Adipocyte (in vitro differentiated cells): ENCODE results near the gene PER3.

Experiments
- DNase-seq: peaks from one replicate; pipeline ENCODE4 v3.0.0-alpha.2; 2015; ENCODE audit warnings: low read depth
- H3K27me3 ChIP-seq: replicated peaks from 2 replicates; pipeline ENCODE4 v1.7.0; 2013; ENCODE audit warnings: mild to moderate bottlenecking, low read length, moderate library complexity; ENCODE audit not compliant: control insufficient read depth, insufficient read depth
- H3K36me3 ChIP-seq: 2 replicates; pipeline ENCODE4 v1.7.0; 2013; ENCODE audit warnings: low read length, mild to moderate bottlenecking, moderate library complexity; ENCODE audit not compliant: control insufficient read depth, insufficient read depth, severe bottlenecking
- H3K4me1 ChIP-seq: 2 replicates; pipeline ENCODE4 v1.7.0; 2013; ENCODE audit warnings: mild to moderate bottlenecking, low read length, moderate library complexity; ENCODE audit not compliant: control insufficient read depth, insufficient read depth
- H3K4me3 ChIP-seq: 2 replicates; pipeline ENCODE4 v1.7.0; 2013; ENCODE audit warnings: mild to moderate bottlenecking, low read length, moderate library complexity
- H3K9ac ChIP-seq: 2 replicates; pipeline ENCODE4 v1.7.0; 2013; ENCODE audit warnings: mild to moderate bottlenecking, low read length, moderate library complexity
- H3K9me3 ChIP-seq: 2 replicates; pipeline ENCODE4 v1.7.0; 2013; ENCODE audit warnings: mild to moderate bottlenecking, low read length, moderate library complexity; ENCODE audit not compliant: control insufficient read depth

The PER3 gene

DNA sequence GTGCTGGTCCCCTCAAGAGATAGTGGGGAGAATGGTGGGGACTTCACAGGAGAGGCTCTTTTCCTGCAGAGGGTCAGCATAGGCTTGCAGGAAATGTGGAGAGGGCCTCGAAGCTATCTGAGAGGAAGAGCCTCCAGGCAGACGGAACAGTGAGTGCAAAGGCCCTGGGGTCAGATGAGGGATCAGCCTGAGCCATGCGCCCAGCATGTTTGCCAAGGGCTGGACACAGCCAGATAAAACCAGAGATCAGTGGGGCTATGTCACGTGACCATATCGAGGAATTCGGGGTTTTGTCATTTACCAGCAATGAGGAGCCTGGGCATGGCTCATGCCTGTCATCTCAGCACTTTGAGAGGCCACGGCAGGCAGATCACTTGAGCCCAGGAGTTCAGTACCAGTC lies 75.3 kb downstream of the PER3 start:
- Histone ChIP-seq H3K4me1 (no peaks in the 10 kb centered on the region), H3K4me3 (no peak overlapping the region), H3K9ac (no peak overlapping the region), H3K27me3 (no peaks in the 10 kb centered on the region), H3K36me3 (no peaks in the 10 kb centered on the region), H3K9me3 (no peaks in the 10 kb centered on the region)
- DNase-seq, result no peak

DNA sequence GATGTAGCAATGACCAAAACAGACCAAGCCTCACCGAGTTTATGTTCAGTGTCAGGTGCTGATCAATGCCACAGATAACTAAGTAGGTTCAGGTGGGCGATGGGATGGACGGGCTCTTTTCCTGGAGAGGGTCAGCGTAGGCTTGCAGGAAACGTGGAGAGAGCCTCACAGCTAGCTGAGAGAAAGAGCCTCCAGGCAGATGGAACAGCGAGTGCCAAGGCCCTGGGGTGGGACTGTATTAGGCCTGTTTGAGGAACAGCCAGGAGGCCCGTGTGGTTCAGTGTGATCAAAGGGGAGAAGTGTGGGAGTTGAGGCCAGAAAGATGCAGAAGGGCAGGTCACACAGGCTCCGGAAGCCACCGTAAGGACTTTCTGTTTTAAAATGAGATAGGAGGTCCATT lies 76.0 kb downstream of the PER3 start:
- no peaks in the 10 kb centered on the region for H3K27me3 ChIP-seq
- no peaks in the 10 kb centered on the region for H3K9me3 ChIP-seq
- H3K4me3 ChIP-seq, result no peak overlapping the region
- no peaks in the 10 kb centered on the region for H3K4me1 ChIP-seq
- no peaks in the 10 kb centered on the region for H3K36me3 ChIP-seq
- H3K9ac ChIP-seq, result no peak overlapping the region
- DNase-seq, result no peak

DNA sequence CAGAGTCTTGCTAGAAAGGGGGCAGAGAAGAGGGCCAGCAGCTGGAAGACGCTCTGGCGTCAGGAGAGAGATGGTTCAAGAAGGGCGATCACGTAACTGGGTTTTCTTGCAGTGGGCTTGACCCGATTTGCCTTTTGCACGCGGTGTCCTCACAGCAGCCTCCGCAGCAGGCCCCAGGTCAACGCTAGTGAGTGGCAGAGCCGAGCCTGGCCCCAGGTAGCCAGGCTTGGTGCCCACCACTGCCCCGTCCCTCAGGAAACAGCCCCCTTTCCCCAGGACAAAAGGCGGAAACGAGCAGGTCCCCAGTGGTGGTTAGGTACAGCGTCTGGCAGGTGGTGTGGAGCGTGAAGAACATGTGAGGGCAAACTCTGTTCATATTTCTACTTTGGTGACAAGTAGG lies 77.4 kb downstream of the PER3 start:
- Histone ChIP-seq H3K4me3 (no peak overlapping the region), H3K36me3 (no peaks in the 10 kb centered on the region), H3K27me3 (peaks cover 7% of the 10 kb centered on the region), H3K9ac (no peak overlapping the region), H3K4me1 (no peaks in the 10 kb centered on the region), H3K9me3 (no peaks in the 10 kb centered on the region)
- DNase-seq, result no peak

DNA sequence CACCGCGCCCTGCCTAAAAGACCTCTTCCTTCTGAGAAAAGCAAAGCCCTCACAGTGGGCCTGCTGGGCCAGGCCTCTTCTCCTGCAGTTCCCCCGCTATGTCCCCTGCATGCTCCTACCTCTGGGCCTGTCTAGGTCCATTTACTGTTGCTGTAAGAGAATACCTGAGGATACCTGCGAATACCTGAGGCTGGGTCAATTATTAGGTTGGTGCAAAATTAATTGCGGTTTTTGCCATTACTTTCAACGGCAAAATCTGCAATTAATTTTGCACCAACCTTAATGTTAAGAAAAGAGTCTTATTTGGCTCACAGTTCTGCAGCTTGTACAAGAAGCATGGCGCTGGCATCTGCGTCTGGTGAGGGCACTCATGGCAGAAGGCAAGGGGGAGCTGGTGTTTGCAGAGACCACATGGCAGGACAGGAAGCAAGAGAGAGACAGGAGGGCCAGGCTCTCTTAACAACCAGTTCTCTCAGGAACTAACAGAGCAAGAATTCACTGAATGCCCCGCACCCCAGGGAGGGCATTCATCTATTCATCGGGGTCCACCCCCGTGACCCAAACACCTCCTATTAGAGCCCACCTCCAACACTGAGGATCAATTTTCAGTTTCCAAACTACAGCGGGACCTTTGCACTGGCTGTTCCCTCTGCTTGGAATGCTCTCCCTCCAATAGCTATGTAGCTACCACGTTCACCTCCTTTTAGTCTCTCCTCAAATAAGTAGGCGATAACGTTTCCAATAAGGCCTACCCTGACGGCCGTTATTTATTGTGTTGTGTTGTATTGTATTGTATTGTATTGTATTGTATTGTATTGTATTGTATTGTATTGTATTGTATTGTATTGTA lies 78.3 kb downstream of the PER3 start:
- no peaks in the 10 kb centered on the region for H3K36me3 ChIP-seq
- no peaks in the 10 kb centered on the region for H3K4me1 ChIP-seq
- H3K9ac ChIP-seq, result no peak overlapping the region
- no peak overlapping the region for H3K4me3 ChIP-seq
- DNase-seq, result no peak
- H3K9me3 ChIP-seq, result no peaks in the 10 kb centered on the region
- H3K27me3 ChIP-seq, result peaks cover 7% of the 10 kb centered on the region

DNA sequence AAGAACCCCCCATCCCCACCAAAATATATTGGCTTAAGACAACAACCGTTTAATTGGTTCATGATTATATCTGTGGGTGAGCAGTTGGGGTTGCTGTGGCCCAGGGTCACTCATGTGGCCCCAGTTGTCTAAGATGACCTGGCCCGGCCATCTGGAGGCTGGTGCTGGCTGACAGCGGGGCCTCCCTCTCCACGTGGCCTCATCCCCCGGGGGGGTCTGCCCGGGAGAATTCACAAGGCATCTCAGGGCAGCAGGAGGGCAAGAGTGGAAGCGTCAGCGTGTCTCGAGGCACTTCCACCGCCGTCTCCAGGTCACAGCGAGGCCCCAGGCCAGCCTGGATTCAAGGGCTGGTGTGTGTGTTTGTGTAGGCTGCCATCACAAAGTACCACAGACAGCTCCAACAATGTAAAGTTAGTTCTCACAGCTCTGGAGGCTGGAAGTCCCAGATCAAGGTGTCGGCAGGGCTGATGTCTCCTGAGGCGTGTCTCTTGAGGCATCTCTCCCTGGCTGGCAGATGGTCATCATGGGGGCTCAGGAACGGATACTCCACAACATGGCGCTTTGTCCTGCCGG lies 79.8 kb downstream of the PER3 start:
- peaks cover 7% of the 10 kb centered on the region for H3K27me3 ChIP-seq
- no peaks in the 10 kb centered on the region for H3K4me1 ChIP-seq
- H3K9me3 ChIP-seq, result no peaks in the 10 kb centered on the region
- no peak for DNase-seq
- H3K36me3 ChIP-seq, result no peaks in the 10 kb centered on the region
- H3K4me3 ChIP-seq, result no peak overlapping the region
- no peak overlapping the region for H3K9ac ChIP-seq

DNA sequence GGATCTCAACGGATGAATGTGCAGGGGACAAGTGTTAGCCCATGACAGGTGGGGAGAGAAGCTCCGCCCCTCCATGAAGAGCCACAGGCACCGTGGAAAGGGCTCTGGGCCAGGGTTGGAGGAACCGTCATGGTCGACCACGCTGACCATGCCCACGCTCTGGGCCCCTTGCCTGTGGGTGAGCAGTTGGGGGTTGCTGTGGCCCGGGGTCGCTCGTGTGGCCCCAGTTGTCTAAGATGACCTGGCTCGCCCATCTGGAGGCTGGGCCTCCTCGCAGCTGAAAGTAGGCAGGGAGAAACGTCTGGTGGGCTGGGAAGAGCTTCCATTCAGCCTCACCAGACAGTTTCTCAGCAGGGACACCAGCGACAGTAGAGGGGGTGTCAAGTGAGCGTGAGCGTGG lies 81.9 kb downstream of the PER3 start:
- DNase-seq, result no peak
- no peak overlapping the region for H3K9ac ChIP-seq
- H3K9me3 ChIP-seq, result peaks cover 8% of the 10 kb centered on the region
- H3K4me1 ChIP-seq, result no peaks in the 10 kb centered on the region
- H3K36me3 ChIP-seq, result no peaks in the 10 kb centered on the region
- no peak overlapping the region for H3K4me3 ChIP-seq
- peaks cover 7% of the 10 kb centered on the region for H3K27me3 ChIP-seq

DNA sequence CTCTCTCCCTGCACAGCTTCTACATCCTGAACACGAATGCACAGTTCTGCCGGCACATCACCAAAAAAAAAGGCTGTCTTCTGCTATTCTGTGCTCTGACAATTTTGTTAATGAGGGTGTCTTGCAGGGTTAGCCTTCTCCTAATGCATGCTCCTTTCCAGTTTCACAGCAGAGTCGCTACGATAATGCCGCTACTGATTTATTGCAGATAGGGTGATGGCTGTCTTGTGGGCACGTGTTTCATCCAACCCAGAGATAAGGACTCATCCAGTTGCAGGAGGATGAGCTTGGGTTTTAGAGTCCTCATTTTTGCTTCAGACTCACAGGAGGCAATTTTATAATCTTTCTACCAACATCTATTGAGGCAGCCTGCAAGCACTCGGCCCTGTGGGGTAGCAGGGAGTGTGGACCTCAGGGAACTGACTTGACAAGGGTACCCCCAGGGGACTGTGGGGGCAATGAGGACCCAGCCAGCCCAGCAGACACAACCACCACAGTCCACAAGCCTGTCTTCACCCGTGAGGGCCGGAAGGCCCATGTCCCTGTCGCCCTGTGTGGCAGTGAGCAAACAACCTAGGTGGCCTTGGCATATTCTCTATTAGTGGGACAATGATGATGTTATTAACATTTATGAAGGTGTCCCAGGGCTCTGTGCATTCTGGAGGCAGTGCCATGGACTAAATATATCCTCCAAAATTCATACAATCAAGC lies 84.1 kb downstream of the PER3 start:
- H3K27me3 ChIP-seq, result peaks cover 7% of the 10 kb centered on the region
- H3K4me1 ChIP-seq, result no peaks in the 10 kb centered on the region
- H3K4me3 ChIP-seq, result no peak overlapping the region
- H3K9me3 ChIP-seq, result peaks cover 8% of the 10 kb centered on the region
- DNase-seq, result no peak
- H3K36me3 ChIP-seq, result no peaks in the 10 kb centered on the region
- H3K9ac ChIP-seq, result no peak overlapping the region

DNA sequence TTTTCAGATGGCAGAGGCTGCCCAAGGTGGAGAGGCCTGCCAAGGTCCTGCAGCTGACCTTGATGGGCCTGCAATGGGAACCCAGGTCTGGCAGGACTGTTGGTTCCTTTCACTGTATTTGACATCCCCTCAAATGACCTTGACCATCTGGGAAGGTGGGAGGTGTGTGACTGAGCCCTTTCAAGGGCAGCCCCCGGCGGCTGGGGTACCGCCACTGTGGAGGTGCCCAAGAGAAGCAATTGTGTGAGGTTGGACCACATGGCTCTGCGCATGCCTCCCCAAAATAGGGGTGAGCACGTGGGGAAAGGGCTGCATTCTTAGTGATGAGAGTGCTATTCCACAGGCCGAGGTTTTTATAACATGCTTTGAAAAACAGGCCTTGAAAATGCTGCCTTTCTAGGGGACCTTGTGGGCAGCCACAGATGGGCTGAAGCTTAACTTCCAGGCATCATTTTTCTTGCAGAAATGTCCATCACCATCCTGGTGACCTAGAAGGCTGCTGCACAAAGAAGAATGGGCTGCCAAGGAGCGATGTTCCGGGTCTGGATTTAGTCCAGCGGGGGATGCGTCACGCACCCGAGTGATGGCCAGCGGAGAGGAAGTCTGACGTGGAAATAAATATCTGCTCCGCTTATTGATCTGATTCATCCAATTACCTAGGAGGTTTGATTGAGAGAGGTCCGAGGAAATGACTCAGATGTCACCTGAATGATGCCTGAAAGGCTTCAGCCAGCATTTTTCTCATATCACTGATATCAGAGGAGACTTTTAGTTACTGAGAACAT lies 85.2 kb downstream of the PER3 start:
- Histone ChIP-seq H3K9me3 (peaks cover 8% of the 10 kb centered on the region), H3K4me1 (no peaks in the 10 kb centered on the region), H3K9ac (no peak overlapping the region), H3K36me3 (no peaks in the 10 kb centered on the region), H3K27me3 (peaks cover 16% of the 10 kb centered on the region), H3K4me3 (no peak overlapping the region)
- no peak for DNase-seq

DNA sequence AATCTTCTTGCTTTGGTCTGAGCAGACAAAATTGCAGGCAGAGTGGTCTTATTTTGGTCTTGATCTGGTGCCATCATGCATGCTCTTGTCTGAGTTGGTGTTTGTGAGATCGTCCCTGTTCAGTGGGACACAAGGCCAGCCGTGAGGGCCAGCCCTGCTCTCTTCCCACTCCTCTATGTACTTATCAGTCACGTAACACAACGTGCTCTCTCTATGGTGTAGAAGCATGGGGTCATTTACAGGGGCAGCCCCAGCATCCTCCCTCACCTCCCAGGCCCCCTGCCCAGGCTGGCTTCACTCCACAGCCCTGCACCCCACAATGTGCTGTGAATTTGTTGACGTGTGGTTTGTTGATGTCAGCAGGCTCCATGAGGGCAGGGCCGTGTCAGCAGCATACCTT lies 87.0 kb downstream of the PER3 start:
- no peaks in the 10 kb centered on the region for H3K36me3 ChIP-seq
- DNase-seq, result no peak
- H3K27me3 ChIP-seq, result peaks cover 9% of the 10 kb centered on the region
- H3K4me3 ChIP-seq, result no peak overlapping the region
- no peaks in the 10 kb centered on the region for H3K4me1 ChIP-seq
- H3K9ac ChIP-seq, result no peak overlapping the region
- peaks cover 8% of the 10 kb centered on the region for H3K9me3 ChIP-seq

DNA sequence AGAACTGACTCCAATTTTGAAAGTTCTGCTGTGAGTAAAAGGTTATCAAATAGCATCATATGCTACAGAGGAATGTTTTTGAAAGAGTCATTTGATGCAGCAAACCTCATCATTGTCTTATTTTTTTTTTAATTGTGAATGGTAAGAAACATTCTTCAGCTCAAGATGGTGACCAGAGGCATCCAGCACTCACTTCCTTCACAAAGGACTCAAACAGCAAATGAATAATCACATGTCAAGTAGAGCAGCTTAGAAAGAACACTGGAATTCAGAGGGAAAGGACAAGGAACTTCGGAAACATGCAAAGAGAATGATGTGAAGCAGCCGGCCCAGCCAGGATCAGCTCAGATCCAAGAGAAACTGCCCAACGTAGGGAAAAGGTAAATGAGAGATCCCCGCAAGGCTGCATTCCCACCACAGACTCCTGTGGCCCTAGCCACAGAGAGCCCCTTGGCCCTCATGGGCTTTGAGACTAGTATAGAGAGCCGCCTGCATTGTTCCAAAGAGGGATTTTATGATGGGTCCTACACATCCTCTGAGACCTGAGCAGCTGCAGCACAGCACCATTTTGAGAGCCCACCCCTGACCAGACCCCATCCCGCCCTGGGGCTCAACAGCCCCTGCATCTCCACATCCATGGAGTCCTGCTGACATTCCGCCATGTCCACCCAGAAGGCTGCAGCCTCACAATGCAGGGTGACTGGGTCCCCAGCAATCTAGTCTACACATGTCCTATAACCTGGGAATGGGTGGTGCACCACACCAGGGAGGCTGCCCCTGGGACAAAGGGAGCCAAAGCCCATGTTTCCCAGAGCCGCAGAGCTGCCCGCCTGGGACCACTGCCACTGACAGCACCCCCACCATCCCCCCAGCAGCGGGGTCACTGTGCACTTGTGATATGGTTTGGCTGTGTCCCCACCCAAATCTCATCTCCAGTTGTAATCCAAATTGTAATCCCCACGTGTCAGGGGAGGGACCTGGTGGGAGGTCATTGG lies 90.0 kb downstream of the PER3 start:
- H3K36me3 ChIP-seq, result no peaks in the 10 kb centered on the region
- no peaks in the 10 kb centered on the region for H3K4me1 ChIP-seq
- peaks cover 9% of the 10 kb centered on the region for H3K27me3 ChIP-seq
- H3K9me3 ChIP-seq, result peaks cover 15% of the 10 kb centered on the region
- no peak overlapping the region for H3K9ac ChIP-seq
- DNase-seq, result no peak
- no peak overlapping the region for H3K4me3 ChIP-seq
